HEK293 (cell line): Measurements from ENCODE around the gene CCDC14.
"Not testable (repeated sequence)": the region's sequence is repeated elsewhere in the genome, so short reads cannot be mapped to it uniquely, and the experiment has no call there.

Experiments
- CTCF ChIA-PET: fragments of 350-600 bp; formaldehyde crosslinking; extraction: SDS; loops from one replicate; lab custom pipeline; 2021; ENCODE audit warnings: antibody characterized with exemption; lab: Yijun Ruan, JAX
- POLR2A ChIA-PET: fragments of 300-600 bp; formaldehyde crosslinking; extraction: SDS; loops from one replicate; lab custom pipeline; 2020; ENCODE audit warnings: antibody characterized with exemption, inconsistent platforms; lab: Yijun Ruan, JAX
- H3K27ac ChIP-seq: fragments of 200-500 bp; sonication (Bioruptor generic); 2 replicates; pipeline ENCODE4 v1.5.1; 2014; ENCODE audit warnings: low read depth, low read length, control low read depth, inconsistent platforms; ENCODE audit errors: extremely low read depth
- H3K36me3 ChIP-seq, 2 experiments: fragments of 200-500 bp in 1 of 2; sonication (Bioruptor generic) in 1 of 2; 1 replicate in 1 of 2; 2 replicates in 1 of 2; pipeline ENCODE4 v1.5.1; 2014 to 2017; ENCODE audit warnings: inconsistent platforms in 2 of 2, low read length in 2 of 2; ENCODE audit not compliant: control insufficient read depth in 2 of 2, insufficient read depth in 1 of 2
- H3K4me1 ChIP-seq: fragments of 200-500 bp; sonication (Bioruptor generic); 2 replicates; pipeline ENCODE4 v1.5.1; 2014; ENCODE audit warnings: mild to moderate bottlenecking, low read length, inconsistent platforms; ENCODE audit not compliant: control insufficient read depth, insufficient read depth
- H3K4me3 ChIP-seq: 2 replicates; pipeline ENCODE4 v1.5.1; 2011; ENCODE audit warnings: low read depth, mild to moderate bottlenecking, control low read depth, low read length, moderate library complexity
- H3K9me3 ChIP-seq: fragments of 200-500 bp; sonication (Bioruptor generic); 2 replicates; pipeline ENCODE4 v1.5.1; 2014; ENCODE audit warnings: low read depth, low read length, inconsistent platforms; ENCODE audit not compliant: control insufficient read depth, insufficient read depth
- FEZF1 ChIP-seq: fragments of 450-650 bp; formaldehyde crosslinking; IDR thresholded peaks from 2 replicates; pipeline ENCODE4 v1.5.1; 2016; ENCODE audit warnings: missing biosample characterization, missing genetic modification characterization
- GFI1B ChIP-seq: fragments of 450-650 bp; formaldehyde crosslinking; IDR thresholded peaks from 2 replicates; pipeline ENCODE4 v1.5.1; 2016; ENCODE audit warnings: missing biosample characterization, missing genetic modification characterization
- HOXD13 ChIP-seq: sonication (generic); formaldehyde crosslinking; IDR thresholded peaks from 2 replicates; pipeline ENCODE4 v1.8.0; 2022; ENCODE audit warnings: missing genetic modification reagents, borderline replicate concordance
- KLF8 ChIP-seq: fragments of 450-650 bp; formaldehyde crosslinking; IDR thresholded peaks from 2 replicates; pipeline ENCODE4 v1.5.1; 2016; ENCODE audit warnings: missing biosample characterization, missing genetic modification characterization
- OSR2 ChIP-seq: fragments of 450-650 bp; formaldehyde crosslinking; IDR thresholded peaks from 2 replicates; pipeline ENCODE4 v1.5.1; 2016; ENCODE audit warnings: missing biosample characterization, missing genetic modification characterization
- OVOL3 ChIP-seq: fragments of 450-650 bp; formaldehyde crosslinking; IDR thresholded peaks from 2 replicates; pipeline ENCODE4 v1.5.1; 2016; ENCODE audit warnings: missing biosample characterization, missing genetic modification characterization
- PRDM1 ChIP-seq: fragments of 450-650 bp; formaldehyde crosslinking; IDR thresholded peaks from 2 replicates; pipeline ENCODE4; 2016; ENCODE audit warnings: missing biosample characterization, missing genetic modification characterization
- PRDM10 ChIP-seq: fragments of 450-650 bp; formaldehyde crosslinking; IDR thresholded peaks from 2 replicates; pipeline ENCODE4 v1.5.1; 2016; ENCODE audit warnings: missing biosample characterization, missing genetic modification characterization
- SCRT2 ChIP-seq: fragments of 450-650 bp; formaldehyde crosslinking; IDR thresholded peaks from 2 replicates; pipeline ENCODE4 v1.5.1; 2016; ENCODE audit warnings: missing biosample characterization, missing genetic modification characterization
- SP7 ChIP-seq: fragments of 450-650 bp; formaldehyde crosslinking; IDR thresholded peaks from 2 replicates; pipeline ENCODE4 v1.5.1; 2016; ENCODE audit warnings: missing biosample characterization, missing genetic modification characterization
- ZEB2 ChIP-seq: fragments of 450-650 bp; formaldehyde crosslinking; IDR thresholded peaks from 2 replicates; pipeline ENCODE4 v1.5.1; 2016; ENCODE audit warnings: missing biosample characterization, missing genetic modification characterization
- ZFP37 ChIP-seq: fragments of 450-650 bp; formaldehyde crosslinking; IDR thresholded peaks from 2 replicates; pipeline ENCODE4 v1.5.1; 2016; ENCODE audit warnings: missing biosample characterization, missing genetic modification characterization
- ZNF335 ChIP-seq: fragments of 450-650 bp; formaldehyde crosslinking; conservative IDR thresholded peaks from 2 replicates; pipeline ENCODE4 v1.5.1; 2016; ENCODE audit warnings: missing biosample characterization, missing genetic modification characterization
- ZNF350 ChIP-seq: fragments of 450-650 bp; formaldehyde crosslinking; IDR thresholded peaks from 2 replicates; pipeline ENCODE4 v1.5.0; 2017; ENCODE audit warnings: missing biosample characterization, mild to moderate bottlenecking, missing genetic modification characterization
- ZNF561 ChIP-seq: fragments of 450-650 bp; IDR thresholded peaks from 2 replicates; pipeline ENCODE4 v1.5.1; 2018; ENCODE audit warnings: missing biosample characterization, missing genetic modification characterization, borderline replicate concordance
- ZNF585B ChIP-seq: fragments of 450-650 bp; formaldehyde crosslinking; IDR thresholded peaks from 2 replicates; pipeline ENCODE4 v1.5.1; 2016; ENCODE audit warnings: missing biosample characterization, missing genetic modification characterization
- ZNF629 ChIP-seq: fragments of 450-650 bp; formaldehyde crosslinking; IDR thresholded peaks from 2 replicates; pipeline ENCODE4 v1.5.1; 2017; ENCODE audit warnings: missing biosample characterization, missing genetic modification characterization
- ZNF843 ChIP-seq: fragments of 450-650 bp; formaldehyde crosslinking; IDR thresholded peaks from 2 replicates; pipeline ENCODE4 v1.5.1; 2016; ENCODE audit warnings: missing biosample characterization, missing genetic modification characterization
- TF ChIP-seq, protein P1 (sequence below): fragments of 450-650 bp; formaldehyde crosslinking; IDR thresholded peaks from 2 replicates; pipeline ENCODE4 v1.5.1; 2016; ENCODE audit warnings: missing biosample characterization, missing genetic modification characterization
- TF ChIP-seq, protein P2 (sequence below): fragments of 450-650 bp; formaldehyde crosslinking; IDR thresholded peaks from 2 replicates; pipeline ENCODE4 v1.5.1; 2017; ENCODE audit warnings: missing biosample characterization, missing genetic modification characterization

Gene CCDC14

GRCh38 chr3:123967260-123967659 is 6.2 kb upstream of the CCDC14 start:
- H3K36me3 ChIP-seq, POLR2A ChIA-PET, H3K4me3 ChIP-seq, H3K9me3 ChIP-seq, H3K27ac ChIP-seq, H3K4me1 ChIP-seq: not testable (repeated sequence)
- TF ChIP-seq SCRT2 (tag by site-specific recombination) (peak; percentile 64), SP7 (0 out of 2 replicates have a peak, but pooled peaks have one; percentile 32)
- CTCF ChIA-PET, result interaction anchor here (0.7 kb wide), 1 partner anchor 13 kb away, joined by 5 read pairs; no protein-coding TSS in a partner anchor

- POLR2A ChIA-PET, H3K9me3 ChIP-seq, H3K27ac ChIP-seq, H3K4me3 ChIP-seq, H3K4me1 ChIP-seq, H3K36me3 ChIP-seq: not testable (repeated sequence)
- CTCF ChIA-PET, result interaction anchor here (0.7 kb wide), 2 partner anchors 13 to 593 kb away, joined by 3 to 5 read pairs; no protein-coding TSS in a partner anchor
Measured at GRCh38 chr3:123966799-123967198, 5.8 kb upstream of the CCDC14 start.

DNA sequence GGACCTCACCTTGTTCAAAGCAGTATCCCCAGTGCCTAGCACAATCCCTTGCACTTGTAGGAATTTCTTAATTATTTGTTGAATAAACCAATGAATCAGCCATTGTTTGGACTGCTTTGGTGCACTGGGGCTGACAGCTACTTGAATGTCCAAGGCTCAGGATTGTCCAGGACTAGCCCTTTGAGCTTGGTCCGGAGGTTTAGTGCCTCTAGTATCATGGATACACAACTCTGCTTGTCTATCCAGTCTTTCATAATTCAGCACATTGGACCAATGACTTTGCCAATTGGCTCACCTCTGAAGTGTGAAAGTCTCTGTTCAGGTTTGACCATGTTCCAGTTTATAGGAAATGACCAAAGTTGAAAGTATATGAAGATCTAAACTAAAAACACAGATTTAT is 3.8 kb upstream of the CCDC14 start:
- CTCF ChIA-PET, POLR2A ChIA-PET, H3K36me3 ChIP-seq, H3K4me1 ChIP-seq, H3K27ac ChIP-seq, H3K4me3 ChIP-seq, H3K9me3 ChIP-seq: not testable (repeated sequence)

- Histone ChIP-seq H3K4me3 (peak overlapping the region; percentile 28), H3K4me1 (no peaks in the 10 kb centered on the region), H3K27ac (no peak overlapping the region), H3K9me3 (no peaks in the 10 kb centered on the region), H3K36me3 (peaks cover 0 to under 1% of the 10 kb centered on the region in 2 experiments; a peak in 1 of 3 replicates)
- 0 out of 2 replicates have a peak, but pooled peaks have one; percentile 5 for TF ChIP-seq ZEB2 (tag by site-specific recombination)
- TF ChIP-seq ZNF335 (tag by site-specific recombination), result peak; percentile 60; the same call in 1 of the 2 replicates
- no peak for TF ChIP-seq ZNF843 (tag by site-specific recombination)
- TF ChIP-seq KLF8 (tag by site-specific recombination), result peak; percentile 6; the same call in 1 of the 2 replicates
- TF ChIP-seq HOXD13 (CRISPR knock-in tag), result no peak
- TF ChIP-seq PRDM10 (tag by site-specific recombination), result peak; percentile 42; the same call in 1 of the 2 replicates
- POLR2A ChIA-PET, result interaction anchor here (0.7 to 1.5 kb wide), 3 partner anchors 22 to 485 kb away, joined by 3 to 6 read pairs (median 4); partner anchors contain the start of gene KALRN
- CTCF ChIA-PET, result no interaction called here
Measured at GRCh38 chr3:123961508-123961856, 453 bp upstream of the CCDC14 start.

GRCh38 chr3:123953735-123954134 is 7.3 kb downstream of the CCDC14 start:
- H3K4me3 ChIP-seq, result no peak overlapping the region
- H3K27ac ChIP-seq, result no peak overlapping the region
- H3K9me3 ChIP-seq, result no peaks in the 10 kb centered on the region
- ChIA-PET CTCF (no interaction called here), POLR2A (no interaction called here)
- H3K4me1 ChIP-seq, result no peaks in the 10 kb centered on the region
- peaks cover 15 to 61% of the 10 kb centered on the region in 2 experiments; a peak in 2 of 3 replicates for H3K36me3 ChIP-seq
- TF ChIP-seq ZNF350 (tag by site-specific recombination) (no peak), GFI1B (tag by site-specific recombination) (no peak), FEZF1 (tag by site-specific recombination) (no peak), OSR2 (tag by site-specific recombination) (peak; percentile 97), ZFP37 (tag by site-specific recombination) (no peak), ZNF561 (tag by site-specific recombination) (no peak), ZNF585B (tag by site-specific recombination) (no peak), PRDM1 (tag by site-specific recombination) (no peak), OVOL3 (0 out of 2 replicates have a peak, but pooled peaks have one; percentile 65), ZNF629 (tag by site-specific recombination) (no peak)
- TF ChIP-seq, protein P1, sequence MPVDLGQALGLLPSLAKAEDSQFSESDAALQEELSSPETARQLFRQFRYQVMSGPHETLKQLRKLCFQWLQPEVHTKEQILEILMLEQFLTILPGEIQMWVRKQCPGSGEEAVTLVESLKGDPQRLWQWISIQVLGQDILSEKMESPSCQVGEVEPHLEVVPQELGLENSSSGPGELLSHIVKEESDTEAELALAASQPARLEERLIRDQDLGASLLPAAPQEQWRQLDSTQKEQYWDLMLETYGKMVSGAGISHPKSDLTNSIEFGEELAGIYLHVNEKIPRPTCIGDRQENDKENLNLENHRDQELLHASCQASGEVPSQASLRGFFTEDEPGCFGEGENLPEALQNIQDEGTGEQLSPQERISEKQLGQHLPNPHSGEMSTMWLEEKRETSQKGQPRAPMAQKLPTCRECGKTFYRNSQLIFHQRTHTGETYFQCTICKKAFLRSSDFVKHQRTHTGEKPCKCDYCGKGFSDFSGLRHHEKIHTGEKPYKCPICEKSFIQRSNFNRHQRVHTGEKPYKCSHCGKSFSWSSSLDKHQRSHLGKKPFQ (tag by site-specific recombination), result 0 out of 2 replicates have a peak, but pooled peaks have one; percentile 35
- TF ChIP-seq, protein P2, sequence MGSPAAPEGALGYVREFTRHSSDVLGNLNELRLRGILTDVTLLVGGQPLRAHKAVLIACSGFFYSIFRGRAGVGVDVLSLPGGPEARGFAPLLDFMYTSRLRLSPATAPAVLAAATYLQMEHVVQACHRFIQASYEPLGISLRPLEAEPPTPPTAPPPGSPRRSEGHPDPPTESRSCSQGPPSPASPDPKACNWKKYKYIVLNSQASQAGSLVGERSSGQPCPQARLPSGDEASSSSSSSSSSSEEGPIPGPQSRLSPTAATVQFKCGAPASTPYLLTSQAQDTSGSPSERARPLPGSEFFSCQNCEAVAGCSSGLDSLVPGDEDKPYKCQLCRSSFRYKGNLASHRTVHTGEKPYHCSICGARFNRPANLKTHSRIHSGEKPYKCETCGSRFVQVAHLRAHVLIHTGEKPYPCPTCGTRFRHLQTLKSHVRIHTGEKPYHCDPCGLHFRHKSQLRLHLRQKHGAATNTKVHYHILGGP (tag by site-specific recombination), result no peak
